ENCODE data around the gene HHEX. TPM values are rescaled to one million over a fixed set of nuclear protein-coding genes. Genes with fewer than 3 reads are reported as not detected.

HHEX gene
- total RNA-seq, 1 donor from 2014 or later = not detected

- H3K4me3 ChIP-seq (ENCODE audit: insufficient read depth, low read depth, low read length) = no peak overlapping the region
- no peak overlapping the region for H3K9ac ChIP-seq (ENCODE audit: low read length)
- Mint-ChIP-seq H3K36me3 (ENCODE audit: low read depth, unreplicated experiment) (no peaks in the 10 kb centered on the region), H3K4me3 (ENCODE audit: unreplicated experiment) (no peak overlapping the region), H3K27me3 (ENCODE audit: low read depth, unreplicated experiment) (peaks cover 2% of the 10 kb centered on the region), H3K27ac (ENCODE audit: unreplicated experiment) (no peak overlapping the region), H3K4me1 (ENCODE audit: low read depth, unreplicated experiment) (peaks cover 8% of the 10 kb centered on the region), H3K9me3 (ENCODE audit: unreplicated experiment) (peaks cover 4% of the 10 kb centered on the region)
- H3K9me3 ChIP-seq (ENCODE audit: insufficient read depth, low read depth, low read length) = peaks cover 4% of the 10 kb centered on the region
- H4K20me1 ChIP-seq (ENCODE audit: insufficient read depth, low read length) = no peaks in the 10 kb centered on the region
- peak; percentile 66 for DNase-seq (ENCODE audit: low read depth)
- H3K27me3 ChIP-seq (ENCODE audit: insufficient read depth, low read length) = no peaks in the 10 kb centered on the region
- no peaks in the 10 kb centered on the region for H3K79me2 ChIP-seq (ENCODE audit: insufficient read depth, low read length)
- FAIRE-seq = no peak
- no peak overlapping the region for H3K27ac ChIP-seq (ENCODE audit: low read depth, low read length)
- peak overlapping the region; percentile 1 for H3K4me2 ChIP-seq (ENCODE audit: low read length)
- H2AFZ ChIP-seq (ENCODE audit: low read depth, low read length) = no peak overlapping the region
- TF ChIP-seq CTCF (IDR thresholded peaks at IDR 0.05; ENCODE audit: insufficient read depth, low read depth, low read length) (no peak), EZH2 (IDR thresholded peaks at IDR 0.05; ENCODE audit: insufficient read depth, low read length) (no peak)
- no peaks in the 10 kb centered on the region for H3K4me1 ChIP-seq (ENCODE audit: insufficient read depth, low read length)
- H3K36me3 ChIP-seq (ENCODE audit: insufficient read depth, low read length) = no peaks in the 10 kb centered on the region
These were observed 22.5 kb downstream of the HHEX start for GRCh38 chr10:92712016-92712889.

- Mint-ChIP-seq H3K27me3 (ENCODE audit: low read depth, unreplicated experiment) (peaks cover 3% of the 10 kb centered on the region), H3K4me3 (ENCODE audit: unreplicated experiment) (no peak overlapping the region), H3K9me3 (ENCODE audit: unreplicated experiment) (peaks cover 4% of the 10 kb centered on the region), H3K36me3 (ENCODE audit: low read depth, unreplicated experiment) (no peaks in the 10 kb centered on the region), H3K27ac (ENCODE audit: unreplicated experiment) (no peak overlapping the region), H3K4me1 (ENCODE audit: low read depth, unreplicated experiment) (peaks cover 8% of the 10 kb centered on the region)
- FAIRE-seq (no peak), DNase-seq (ENCODE audit: low read depth) (no peak)
- H3K27ac ChIP-seq (ENCODE audit: low read depth, low read length) = no peak overlapping the region
- no peaks in the 10 kb centered on the region for H3K79me2 ChIP-seq (ENCODE audit: insufficient read depth, low read length)
- no peaks in the 10 kb centered on the region for H3K4me1 ChIP-seq (ENCODE audit: insufficient read depth, low read length)
- no peaks in the 10 kb centered on the region for H3K27me3 ChIP-seq (ENCODE audit: insufficient read depth, low read length)
- no peak overlapping the region for H3K4me3 ChIP-seq (ENCODE audit: insufficient read depth, low read depth, low read length)
- no peak for TF ChIP-seq CTCF (IDR thresholded peaks at IDR 0.05; ENCODE audit: insufficient read depth, low read depth, low read length)
- no peak for TF ChIP-seq EZH2 (IDR thresholded peaks at IDR 0.05; ENCODE audit: insufficient read depth, low read length)
- H3K9me3 ChIP-seq (ENCODE audit: insufficient read depth, low read depth, low read length) = peaks cover 4% of the 10 kb centered on the region
- no peak overlapping the region for H3K9ac ChIP-seq (ENCODE audit: low read length)
- H3K36me3 ChIP-seq (ENCODE audit: insufficient read depth, low read length) = no peaks in the 10 kb centered on the region
- no peak overlapping the region for H2AFZ ChIP-seq (ENCODE audit: low read depth, low read length)
- no peaks in the 10 kb centered on the region for H4K20me1 ChIP-seq (ENCODE audit: insufficient read depth, low read length)
- no peak overlapping the region for H3K4me2 ChIP-seq (ENCODE audit: low read length)
These were observed 24.5 kb downstream of the HHEX start for GRCh38 chr10:92714152-92714845.

Measured in astrocyte (in vitro differentiated cells and primary cell).